ENCODE measurements around the gene TMEM41B.

TMEM41B gene

DNA sequence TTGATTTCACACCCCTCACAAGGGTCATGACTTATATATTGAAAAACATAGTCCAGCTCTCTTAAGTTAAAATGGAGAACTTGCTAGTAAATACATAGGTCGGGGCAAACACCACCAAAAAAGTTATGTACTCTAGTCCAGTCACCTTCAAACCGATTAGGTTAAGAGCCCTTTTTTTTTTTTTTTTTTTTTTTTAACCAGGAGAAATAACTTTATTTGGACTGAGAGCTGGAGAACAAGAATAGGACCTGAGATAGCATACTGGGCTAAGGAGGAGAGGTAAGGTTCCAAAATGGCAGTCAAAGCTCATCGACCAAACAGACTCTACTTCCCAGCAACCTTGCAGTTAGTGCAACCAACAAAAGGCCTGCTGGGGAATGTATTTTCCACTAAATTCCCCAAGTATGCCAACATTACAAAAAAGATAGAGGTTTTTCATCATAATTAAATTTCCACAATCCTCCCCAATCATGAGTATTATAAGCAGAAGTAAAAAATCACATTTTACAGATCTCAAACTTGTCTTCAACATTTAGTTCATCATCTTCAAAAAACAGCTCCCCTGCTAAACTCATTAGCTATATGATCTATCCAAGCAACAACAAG lies 3.8 kb downstream of the TMEM41B start:
- in situ Hi-C loops (cut with MboI; ENCODE audit: low sequenced_read_pairs): no loop called here

- in situ Hi-C loops (cut with MboI; ENCODE audit: low sequenced_read_pairs): no loop called here
These were observed 10.2 kb downstream of the TMEM41B start for GRCh38 chr11:9304178-9304577.

- in situ Hi-C loops (cut with MboI; ENCODE audit: low sequenced_read_pairs): no loop called here
These were observed 11.9 kb downstream of the TMEM41B start for GRCh38 chr11:9302448-9302847.

- in situ Hi-C loops (cut with MboI; ENCODE audit: low sequenced_read_pairs): no loop called here
These were observed 12.7 kb downstream of the TMEM41B start for GRCh38 chr11:9301720-9302119.

DNA sequence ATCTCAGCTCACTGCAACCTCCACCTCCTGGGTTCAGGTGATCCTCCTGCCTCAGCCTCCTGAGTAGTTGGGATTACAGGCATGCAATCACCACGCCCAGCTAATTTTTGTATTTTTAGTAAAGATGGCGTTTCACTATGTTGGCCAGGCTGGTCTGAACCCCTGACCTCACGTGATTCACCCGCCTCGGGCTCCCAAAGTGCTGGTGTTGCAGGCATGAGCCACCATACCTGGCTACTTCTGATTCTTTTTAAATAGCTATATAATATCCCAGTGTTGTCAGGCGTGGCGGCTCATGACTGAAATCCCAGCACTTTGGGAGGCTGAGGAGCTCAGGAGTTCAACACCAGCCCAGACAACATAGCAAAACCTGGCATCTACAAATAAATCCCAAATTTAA lies 20.7 kb downstream of the TMEM41B start:
- in situ Hi-C loops (cut with MboI; ENCODE audit: low sequenced_read_pairs): no loop called here

DNA sequence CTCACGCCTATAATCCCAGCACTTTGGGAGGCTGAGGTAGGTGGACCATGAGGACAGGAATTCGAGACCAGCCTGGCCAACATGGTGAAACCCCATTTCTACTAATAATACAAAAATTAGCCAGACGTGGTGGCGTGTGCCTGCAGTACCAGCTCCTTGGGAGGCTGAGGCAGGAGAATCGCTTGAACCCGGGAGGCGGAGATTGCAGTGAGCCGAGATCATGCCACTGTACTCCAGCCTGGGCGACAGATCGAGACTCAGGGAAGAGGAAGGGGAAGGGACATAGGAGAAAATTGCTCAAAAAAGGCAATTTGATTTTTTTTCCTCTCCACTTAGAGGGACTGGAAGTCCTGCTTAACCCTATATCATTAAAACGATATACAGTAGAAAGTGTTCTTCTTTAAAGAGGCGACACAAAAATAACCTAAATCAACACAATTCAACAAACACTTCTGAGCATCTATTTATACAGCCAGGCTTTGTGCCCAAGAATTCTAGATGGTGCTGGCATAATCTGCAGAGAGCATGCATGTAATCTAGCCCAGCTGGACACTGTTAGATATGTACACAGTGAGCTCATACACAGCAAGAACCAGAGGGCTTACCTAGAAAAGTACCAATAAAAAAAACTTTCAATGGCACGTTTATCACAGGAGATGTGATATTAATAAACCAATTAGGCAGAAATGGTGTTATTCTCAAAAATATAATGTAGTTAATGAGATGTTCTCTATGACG lies 28.4 kb downstream of the TMEM41B start:
- in situ Hi-C loops (cut with MboI; ENCODE audit: low sequenced_read_pairs): no loop called here

- in situ Hi-C loops (cut with MboI; ENCODE audit: low sequenced_read_pairs): no loop called here
These were observed 33.6 kb downstream of the TMEM41B start for GRCh38 chr11:9280655-9281301.

DNA sequence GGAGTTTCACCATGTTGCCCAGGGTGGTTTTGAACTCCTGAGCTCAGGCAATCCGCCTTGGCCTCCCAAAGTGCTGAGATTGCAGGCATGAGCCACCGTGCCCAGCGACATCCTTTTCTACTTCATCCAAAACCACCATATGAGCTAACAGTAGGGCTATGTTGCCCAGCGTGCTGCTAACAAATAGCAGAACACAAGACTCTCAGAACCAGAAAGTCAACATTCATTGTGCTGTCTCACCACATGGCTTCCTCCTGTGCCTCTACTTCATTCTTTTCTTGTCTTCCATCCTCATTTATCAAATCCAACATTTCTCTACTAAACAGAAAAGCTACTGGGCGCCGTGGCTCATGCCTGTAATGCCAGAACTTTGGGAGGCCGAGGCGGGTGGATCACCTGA lies 37.2 kb downstream of the TMEM41B start:
- in situ Hi-C loops (cut with MboI; ENCODE audit: low sequenced_read_pairs): no loop called here

DNA sequence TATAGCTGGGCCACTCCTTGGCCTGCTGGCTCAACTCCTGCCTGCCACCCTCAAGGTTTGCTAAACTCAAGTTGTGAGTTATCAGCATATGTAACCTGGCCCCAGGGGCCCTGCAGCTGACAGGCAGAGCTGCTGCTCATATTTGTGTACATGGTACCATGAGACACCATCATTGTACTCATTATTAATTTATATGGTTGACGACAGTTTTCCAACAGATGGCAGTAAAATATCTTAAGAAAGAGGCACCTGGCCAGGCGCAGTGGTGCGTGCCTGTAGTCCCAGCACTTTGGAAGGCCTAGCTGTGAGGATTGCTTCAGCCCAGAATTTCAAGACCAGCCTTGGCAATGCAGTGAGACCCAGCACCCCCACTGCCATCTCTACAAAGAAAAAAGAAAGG lies 37.8 kb downstream of the TMEM41B start:
- in situ Hi-C loops (cut with MboI; ENCODE audit: low sequenced_read_pairs): no loop called here

- in situ Hi-C loops (cut with MboI; ENCODE audit: low sequenced_read_pairs): no loop called here
These were observed 39.7 kb downstream of the TMEM41B start for GRCh38 chr11:9274499-9275258.

DNA sequence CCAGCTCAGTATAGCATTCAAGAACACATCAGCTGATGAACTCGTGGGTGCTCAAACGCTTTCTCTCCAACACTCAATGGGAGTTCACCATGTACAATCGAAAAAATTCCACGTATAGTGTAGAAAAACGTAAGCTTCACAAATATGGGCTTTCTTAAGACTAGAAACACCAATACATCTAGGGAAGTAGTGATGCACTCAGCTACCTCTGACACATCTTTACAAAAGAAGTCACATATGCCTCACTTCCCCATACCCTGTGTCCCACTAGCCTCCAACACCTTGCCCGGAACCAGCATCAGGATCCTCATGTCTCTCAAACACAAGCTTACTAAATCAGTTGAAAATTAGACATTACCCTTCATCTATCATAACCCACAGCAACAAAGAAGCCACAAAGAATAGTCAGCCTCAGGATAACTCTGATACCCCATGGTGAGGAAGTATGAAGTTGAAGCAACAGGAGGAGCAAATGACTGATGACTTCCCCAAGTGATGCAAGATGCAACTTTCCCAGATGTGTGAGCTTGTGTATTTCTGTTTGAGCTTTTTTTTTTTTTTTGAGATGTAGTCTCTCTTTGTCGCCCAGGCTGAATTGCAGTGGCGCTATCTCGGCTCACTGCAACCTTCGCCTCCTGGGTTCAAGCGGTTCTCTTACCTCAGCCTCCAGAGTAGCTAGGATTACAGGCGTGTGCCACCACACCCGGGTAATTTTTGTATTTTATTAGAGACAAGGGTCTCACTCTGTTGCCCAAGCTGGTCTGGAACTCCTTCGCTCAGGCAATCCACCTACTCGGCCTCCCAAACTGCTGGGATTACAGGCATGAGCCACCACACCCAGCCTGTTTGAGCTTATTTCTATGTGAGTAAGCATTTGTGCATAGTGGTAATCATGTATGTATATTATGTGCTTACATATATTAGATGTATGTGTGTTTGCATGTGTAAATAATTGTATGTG lies 40.7 kb downstream of the TMEM41B start:
- in situ Hi-C loops (cut with MboI; ENCODE audit: low sequenced_read_pairs): no loop called here

DNA sequence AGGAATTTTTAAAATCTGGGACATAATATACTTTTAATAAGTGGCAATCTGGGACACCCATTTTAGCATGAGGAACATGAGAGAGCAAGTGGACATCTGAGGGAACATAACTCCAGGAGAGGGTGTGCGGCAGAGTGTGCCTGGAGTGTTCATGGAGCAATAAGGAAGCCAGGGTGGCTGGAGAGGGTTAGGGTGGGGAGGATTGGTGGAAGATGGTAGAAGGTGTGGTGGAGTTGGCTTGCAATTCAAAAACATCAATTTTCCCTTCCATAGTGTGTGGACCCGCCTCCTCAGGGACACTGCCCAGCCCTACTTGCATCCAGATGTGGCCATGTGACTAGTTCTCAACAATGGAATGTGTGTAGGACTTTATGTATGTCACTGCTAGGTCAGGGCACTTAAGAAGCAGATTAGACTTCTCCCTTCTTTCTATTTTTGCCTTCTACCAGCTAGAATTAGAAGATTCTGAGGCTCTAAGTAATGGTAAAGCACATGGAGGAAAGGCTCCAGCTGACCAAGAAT lies 44.8 kb downstream of the TMEM41B start:
- in situ Hi-C loops (cut with MboI; ENCODE audit: low sequenced_read_pairs): no loop called here

- in situ Hi-C loops (cut with MboI; ENCODE audit: low sequenced_read_pairs): no loop called here
These were observed 46.7 kb downstream of the TMEM41B start for GRCh38 chr11:9267680-9268079.

DNA sequence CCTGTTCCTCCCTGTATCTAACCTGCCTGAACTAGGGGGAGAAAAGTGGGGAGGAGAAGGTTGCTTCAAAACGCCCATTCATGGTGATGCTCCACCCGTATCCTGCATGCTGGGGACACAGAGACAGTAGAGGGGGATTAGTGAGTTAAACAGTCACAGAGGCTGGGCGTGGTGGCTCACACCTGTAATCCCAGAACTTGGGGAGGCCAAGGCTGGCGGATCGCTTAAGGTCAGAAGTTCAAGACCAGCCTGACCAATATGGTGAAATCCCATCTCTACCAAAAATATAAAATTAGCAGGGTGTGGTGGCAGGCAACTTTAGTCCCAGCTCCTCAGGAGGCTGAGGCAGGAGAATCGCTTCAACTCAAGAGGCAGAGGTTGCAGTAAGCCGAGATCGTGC lies 47.5 kb downstream of the TMEM41B start:
- in situ Hi-C loops (cut with MboI; ENCODE audit: low sequenced_read_pairs): no loop called here

GRCh38 chr11:9266132-9266736 lies 48.2 kb downstream of the TMEM41B start:
- in situ Hi-C loops (cut with MboI; ENCODE audit: low sequenced_read_pairs): no loop called here

DNA sequence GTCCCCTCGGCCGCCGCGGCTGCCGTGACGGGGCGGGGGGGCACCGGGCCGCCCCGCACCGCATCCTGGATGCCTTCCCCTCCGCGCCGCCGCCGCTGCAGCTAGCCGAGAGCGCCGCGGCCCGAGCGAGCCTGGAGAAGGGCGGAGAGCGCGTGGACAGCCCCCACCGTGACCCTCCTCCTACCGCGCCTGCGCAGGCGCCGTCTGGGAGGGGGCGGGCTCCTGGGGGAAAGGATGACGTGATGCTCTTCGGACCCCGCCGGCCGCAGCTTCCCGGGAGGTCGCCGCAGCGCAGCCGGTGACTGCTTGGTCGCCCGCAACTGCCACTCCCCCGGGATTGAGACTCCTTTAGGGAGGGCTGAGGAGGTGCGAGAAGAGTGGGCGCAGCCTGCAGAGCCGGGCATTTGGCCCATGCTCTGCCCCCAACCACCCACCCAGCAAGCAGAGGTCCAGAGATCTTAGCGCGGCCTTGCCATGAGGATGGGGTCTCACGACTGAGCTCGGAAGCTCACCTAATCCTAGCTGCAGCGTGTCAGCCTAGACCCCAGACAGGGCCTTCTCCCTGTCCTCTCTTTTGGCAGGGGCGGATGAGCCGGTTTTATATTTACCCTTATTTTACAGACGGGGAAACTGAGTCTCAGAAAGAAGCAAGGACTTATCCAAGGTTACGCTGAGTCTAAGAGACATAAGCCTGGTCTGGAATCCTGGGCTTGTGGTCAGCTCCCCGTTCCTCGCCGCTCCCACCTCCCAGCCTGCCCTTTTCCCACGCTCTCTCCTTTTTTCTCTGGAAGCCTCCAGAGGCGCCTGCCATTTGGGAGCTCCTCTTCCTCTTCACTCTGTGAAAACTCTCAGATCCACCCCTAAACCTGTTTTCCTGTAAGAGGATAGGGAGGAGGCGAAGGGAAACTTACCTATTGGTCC lies 48.9 kb downstream of the TMEM41B start, which contains the start of gene DENND5A:
TSS of gene DENND5A (minus strand) at position 140 of the 921 bp plus-strand sequence. CDS start 281 bp downstream, outside the sequence.
- in situ Hi-C loops (cut with MboI; ENCODE audit: low sequenced_read_pairs): no loop called here

DNA sequence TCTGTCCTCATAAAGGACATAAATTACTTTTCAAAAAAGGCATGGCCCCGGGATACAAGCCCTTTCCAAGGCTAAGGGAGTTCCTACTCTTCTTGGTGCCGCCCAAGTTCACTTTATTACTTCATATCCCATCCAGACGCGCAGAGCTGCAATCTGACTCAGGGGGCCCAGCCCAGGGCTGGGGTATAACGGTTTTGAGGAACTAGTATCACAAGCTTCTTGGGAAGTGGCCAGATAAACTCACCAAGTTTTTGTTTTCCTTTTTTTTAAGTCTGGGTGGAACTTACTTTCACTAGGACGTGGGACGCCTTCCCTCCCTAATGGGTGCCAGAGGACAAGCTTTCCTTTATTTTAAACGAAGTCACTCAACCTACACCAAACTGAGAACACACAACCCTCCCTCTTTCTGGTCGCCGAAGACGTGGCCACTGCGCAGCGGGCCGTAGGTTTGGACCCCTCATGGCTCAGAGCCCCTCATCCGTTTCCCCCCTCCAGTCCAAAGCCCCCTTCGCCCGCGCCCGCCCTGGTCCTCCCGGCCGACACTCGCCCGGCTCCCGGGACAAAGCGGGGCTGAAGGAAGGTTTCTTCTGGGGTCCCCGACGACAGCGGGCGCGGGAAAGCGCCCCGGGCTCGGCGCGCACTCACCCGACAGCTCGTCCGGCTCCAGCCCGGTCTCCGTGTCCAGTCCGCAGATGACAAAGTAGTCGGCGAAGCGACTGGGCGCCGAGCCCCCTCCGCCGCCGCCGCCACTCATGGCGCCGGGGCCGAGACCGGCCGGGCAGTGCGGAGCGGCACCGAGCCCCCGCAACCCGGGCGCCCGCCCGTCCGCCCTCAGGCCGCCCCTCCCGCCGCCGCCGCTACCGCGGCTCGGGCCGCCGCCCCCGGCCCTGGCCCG lies 49.8 kb downstream of the TMEM41B start:
- in situ Hi-C loops (cut with MboI; ENCODE audit: low sequenced_read_pairs): no loop called here

Measured in HL-60/S4 treated with retinoic acid at 250 ng/mL for 4 days and 3 days (cell line).